Activated T-helper 1 cell treated with anti-CD3 and anti-CD28 coated beads, Interleukin-2, amount 50 U/mL, for 16 hours (primary cell): ENCODE measurements around the gene TRIM40.
"Not testable (repeated sequence)": the region's sequence is repeated elsewhere in the genome, so short reads cannot be mapped to it uniquely, and the experiment has no call there.

Experiments
- DNase-seq, 2 donors: peaks; one replicate each; pipeline ENCODE4 v3.0.0-alpha.2; 2020; ENCODE audit warnings: low read depth in 1 of 2, low spot score in 1 of 2

The TRIM40 gene

GRCh38 chr6:30113003-30113759 lies 22.8 kb upstream of the TRIM40 start, which contains the start of gene TRIM31:
Gene TRIM31, minus strand, starts transcription at chr6:30113090. Its CDS starts 285 bp downstream, at chr6:30112805.
- no peak for DNase-seq

GRCh38 chr6:30113841-30114240 lies 22.1 kb upstream of the TRIM40 start:
- DNase-seq: no peak

GRCh38 chr6:30116724-30117123 lies 19.2 kb upstream of the TRIM40 start:
- no peak for DNase-seq

- not testable (repeated sequence) for DNase-seq
Measured at GRCh38 chr6:30118691-30119090, 17.2 kb upstream of the TRIM40 start.

- no peak for DNase-seq
Measured at GRCh38 chr6:30121446-30122366, 14.2 kb upstream of the TRIM40 start.

GRCh38 chr6:30122515-30122914 lies 13.4 kb upstream of the TRIM40 start:
- DNase-seq: no peak

- no peak for DNase-seq
Measured at GRCh38 chr6:30127238-30128093, 8.5 kb upstream of the TRIM40 start.

GRCh38 chr6:30129265-30130178 lies 6.4 kb upstream of the TRIM40 start:
- DNase-seq: no peak

- DNase-seq: no peak
Measured at GRCh38 chr6:30130179-30130679, 5.7 kb upstream of the TRIM40 start.

GRCh38 chr6:30130887-30131862 lies 4.8 kb upstream of the TRIM40 start:
- peak; percentile 23 to 44 for DNase-seq

GRCh38 chr6:30131947-30132497 lies 3.9 kb upstream of the TRIM40 start:
- DNase-seq: no peak

GRCh38 chr6:30135147-30135546 lies 793 bp upstream of the TRIM40 start:
- DNase-seq: no peak

GRCh38 chr6:30136570-30137286 lies 788 bp downstream of the TRIM40 start:
- DNase-seq: no peak

- not testable (repeated sequence) for DNase-seq
Measured at GRCh38 chr6:30140240-30140639, 4.3 kb downstream of the TRIM40 start.

- DNase-seq: no peak
Measured at GRCh38 chr6:30142665-30143064, 6.7 kb downstream of the TRIM40 start.

GRCh38 chr6:30143780-30144179 lies 7.8 kb downstream of the TRIM40 start:
- no peak for DNase-seq

GRCh38 chr6:30144811-30145210 lies 8.9 kb downstream of the TRIM40 start:
- no peak for DNase-seq

GRCh38 chr6:30145818-30146217 lies 9.9 kb downstream of the TRIM40 start:
- no peak for DNase-seq
